GM21360 (cell line): ENCODE data around the gene COL24A1.
"Not testable (repeated sequence)": the region's sequence is repeated elsewhere in the genome, so short reads cannot be mapped to it uniquely, and the experiment has no call there.

Experiments used
- ATAC-seq: cut with Tn5 transposase; IDR thresholded peaks from one replicate; pipeline ENCODE4 v1.9.1; 2021; ENCODE audit warnings: mild to moderate bottlenecking, moderate library complexity; ENCODE audit not compliant: unreplicated experiment

Gene COL24A1

DNA sequence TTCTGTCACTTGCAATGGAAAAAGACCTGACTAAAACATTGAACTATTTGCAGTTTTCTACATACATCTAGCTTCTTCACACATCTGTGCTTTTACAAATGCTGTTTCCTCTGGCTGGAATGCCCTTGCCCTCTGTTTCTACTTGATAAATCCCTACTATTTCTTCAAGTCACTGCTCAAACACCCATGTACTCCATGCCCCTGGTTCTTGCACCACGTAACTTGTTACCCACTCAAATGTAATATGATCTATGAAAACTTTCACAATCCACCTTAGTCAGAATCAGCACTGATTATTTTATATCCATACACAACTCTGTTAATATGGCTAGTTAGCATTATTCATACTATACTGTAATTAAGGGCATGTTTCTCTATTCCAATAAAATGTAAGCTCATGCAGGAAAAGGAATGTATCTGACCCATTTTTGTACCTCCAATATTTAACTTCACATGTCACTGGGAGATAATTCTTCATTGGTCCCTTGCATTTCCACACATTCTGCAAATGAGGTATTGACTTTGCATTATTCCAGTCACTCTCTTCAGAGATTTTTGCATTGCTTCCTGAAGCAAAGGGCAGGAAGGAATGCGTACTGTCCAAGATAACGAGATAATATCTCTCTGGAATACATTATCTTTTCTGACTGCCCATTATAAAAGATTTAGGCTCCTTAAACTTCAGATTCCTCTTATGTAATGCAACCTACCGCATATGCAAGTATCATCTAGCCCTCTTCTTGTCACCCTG lies 158.3 kb downstream of the COL24A1 start:
- no peak for ATAC-seq

DNA sequence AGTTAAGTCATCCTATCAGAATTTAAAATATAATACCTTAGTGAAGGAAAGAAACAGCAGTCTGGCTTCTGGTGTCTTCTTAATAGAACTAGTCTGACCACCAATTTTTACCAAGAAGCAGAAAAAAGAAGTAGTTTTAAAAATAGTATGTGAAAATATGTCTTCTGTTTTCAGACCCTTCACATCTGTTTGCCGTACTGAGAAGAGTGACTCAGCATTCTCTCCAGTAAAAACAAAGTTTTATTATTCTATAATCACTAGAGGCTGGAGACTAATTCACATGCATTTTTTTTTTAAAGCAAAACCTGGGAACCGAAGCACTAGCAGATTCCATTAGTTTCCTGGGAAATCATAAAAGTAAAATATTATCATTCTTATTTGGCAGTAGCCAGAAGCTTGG lies 163.8 kb downstream of the COL24A1 start:
- ATAC-seq, result no peak

DNA sequence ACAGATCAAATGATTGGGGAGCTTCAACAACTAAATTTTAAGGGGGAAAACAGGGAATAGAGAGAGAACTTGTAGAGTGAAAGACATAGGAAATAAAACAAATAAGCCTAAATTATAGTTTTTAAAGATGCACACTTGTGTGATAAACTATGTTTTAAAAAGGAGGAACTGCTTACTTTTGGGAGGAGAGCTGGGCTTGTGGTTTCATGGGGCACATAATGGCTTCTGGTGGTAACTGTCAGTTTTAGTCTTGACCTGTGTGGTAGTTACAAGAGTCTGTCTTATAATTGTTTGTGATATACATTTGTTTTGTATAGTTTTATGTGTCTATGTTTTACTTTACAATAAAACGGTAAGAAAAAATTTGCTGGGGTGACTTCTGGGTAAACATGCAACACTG lies 165.3 kb downstream of the COL24A1 start:
- no peak for ATAC-seq

DNA sequence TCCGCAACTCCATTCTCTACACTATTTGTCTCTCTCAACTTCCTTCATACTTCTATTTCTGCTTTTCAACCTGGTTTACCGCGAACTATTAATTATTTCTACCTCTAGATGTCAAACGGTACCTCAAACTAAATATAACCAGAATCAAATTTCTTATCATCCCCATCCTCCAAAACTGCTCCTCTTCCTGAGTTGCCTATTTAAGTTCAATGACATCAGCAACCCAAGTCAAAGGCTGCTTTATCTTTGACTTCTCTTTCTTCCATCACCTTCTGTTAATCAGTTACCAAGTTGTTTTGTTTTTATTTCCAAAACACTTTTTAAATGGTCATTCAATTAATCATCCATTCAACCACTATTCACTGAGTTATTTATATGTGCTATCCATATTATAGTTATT lies 171.9 kb downstream of the COL24A1 start:
- no peak for ATAC-seq

DNA sequence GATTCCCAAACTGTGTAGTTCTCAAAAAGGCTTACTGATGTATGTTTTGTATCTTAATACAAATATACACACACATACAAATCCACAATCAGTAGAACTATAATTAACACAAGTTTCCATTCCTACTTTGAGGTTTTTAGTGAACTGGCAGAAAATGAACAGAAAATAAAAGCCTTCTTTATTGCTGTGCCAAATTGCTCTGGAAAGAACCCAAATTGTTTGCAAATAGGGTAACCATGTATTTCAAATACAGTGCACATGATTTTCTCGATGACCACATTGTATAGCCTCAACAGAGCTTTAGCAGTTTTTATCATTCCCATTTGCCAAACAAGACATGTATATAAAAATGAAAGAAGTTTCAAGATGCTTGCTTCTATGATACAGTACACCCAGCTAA lies 173.3 kb downstream of the COL24A1 start:
- no peak for ATAC-seq

DNA sequence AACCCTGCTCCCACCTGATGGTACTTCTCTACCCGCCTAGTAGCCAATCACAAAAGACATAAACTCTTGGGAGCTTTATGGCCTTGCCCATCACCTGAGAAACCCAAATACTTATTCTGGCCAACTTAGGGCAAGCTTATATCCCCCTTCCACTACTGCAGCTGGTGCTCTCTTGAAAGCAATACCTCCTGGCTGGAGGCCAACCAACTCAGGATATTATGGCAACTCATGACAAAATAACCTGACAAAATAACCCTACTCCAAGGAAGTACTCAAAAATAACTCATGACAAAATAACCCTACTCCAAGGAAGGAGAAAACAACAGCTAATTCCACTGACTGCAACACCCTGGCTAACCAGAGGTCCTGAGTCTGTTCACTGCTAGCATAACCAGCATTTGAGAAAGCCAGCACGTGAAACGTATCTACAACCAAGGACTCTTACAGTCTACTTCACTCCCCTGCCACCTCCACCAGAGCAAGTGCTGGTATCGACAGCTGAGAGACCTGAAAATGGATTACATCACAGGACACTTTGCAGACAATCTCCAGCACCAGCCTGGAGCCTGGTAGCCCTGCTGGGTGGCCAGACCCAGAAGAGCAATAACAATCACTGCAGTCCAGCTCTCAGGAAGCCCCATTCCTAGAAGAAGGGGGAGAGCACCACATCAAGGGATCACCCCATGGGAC lies 179.9 kb downstream of the COL24A1 start:
- ATAC-seq, result no peak

DNA sequence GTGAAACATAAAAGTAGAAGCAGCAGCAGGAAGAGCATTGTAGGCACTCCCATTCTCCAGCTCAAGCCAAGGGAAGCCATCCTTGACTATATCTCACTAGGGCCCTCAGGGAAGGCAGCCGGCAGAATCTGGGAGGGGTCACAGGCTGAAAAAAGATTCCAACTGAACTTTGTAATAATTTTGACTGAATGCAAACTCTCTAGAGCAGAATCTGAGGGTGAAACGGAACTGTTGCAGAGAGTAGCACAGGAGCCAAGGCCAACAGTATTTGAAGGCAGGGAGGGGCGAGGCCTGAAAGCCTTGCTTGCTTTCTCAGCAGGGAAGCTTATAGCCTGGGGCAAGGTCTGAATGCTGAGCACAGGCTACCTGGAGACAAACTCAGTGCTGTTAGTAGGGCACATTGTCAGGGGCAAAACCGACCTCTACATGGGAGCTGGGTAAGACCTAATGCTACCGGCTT lies 180.6 kb downstream of the COL24A1 start:
- no peak for ATAC-seq

DNA sequence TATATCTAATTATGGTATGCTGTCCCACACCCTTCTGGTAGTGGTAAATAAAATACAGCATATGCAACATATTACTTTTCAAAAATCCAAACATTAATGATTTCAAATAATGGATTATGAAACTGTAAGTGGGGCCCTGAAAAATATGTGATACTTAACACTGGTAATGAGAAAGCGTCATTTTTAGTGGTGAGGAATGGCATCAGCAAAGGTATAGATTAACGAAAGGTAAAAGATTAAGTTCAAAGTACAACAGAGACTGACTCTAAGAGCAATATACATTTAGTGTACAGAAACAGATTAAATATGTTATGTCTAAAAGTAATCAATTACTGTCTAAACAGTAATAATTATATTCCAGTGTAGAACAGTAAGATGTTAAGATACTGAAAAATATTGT lies 194.1 kb downstream of the COL24A1 start:
- no peak for ATAC-seq

DNA sequence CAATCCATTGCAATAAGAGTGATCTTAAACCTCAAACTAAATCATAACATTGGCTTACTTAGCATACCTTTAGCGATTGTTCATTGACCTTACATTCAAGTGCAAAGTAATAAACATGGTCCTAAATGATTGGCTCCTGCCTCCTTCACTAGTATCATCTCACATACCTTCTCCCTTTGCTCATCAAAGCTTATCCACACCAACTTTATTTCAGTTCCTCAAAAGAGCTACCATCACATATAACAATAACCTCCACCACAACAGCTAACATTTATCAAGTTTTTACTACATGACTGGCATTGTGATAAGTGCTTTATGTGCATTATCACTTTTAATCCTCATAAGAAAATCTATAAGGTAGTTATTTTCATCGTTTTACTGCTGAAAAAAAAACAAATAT lies 198.8 kb downstream of the COL24A1 start:
- peak; percentile 79 for ATAC-seq

DNA sequence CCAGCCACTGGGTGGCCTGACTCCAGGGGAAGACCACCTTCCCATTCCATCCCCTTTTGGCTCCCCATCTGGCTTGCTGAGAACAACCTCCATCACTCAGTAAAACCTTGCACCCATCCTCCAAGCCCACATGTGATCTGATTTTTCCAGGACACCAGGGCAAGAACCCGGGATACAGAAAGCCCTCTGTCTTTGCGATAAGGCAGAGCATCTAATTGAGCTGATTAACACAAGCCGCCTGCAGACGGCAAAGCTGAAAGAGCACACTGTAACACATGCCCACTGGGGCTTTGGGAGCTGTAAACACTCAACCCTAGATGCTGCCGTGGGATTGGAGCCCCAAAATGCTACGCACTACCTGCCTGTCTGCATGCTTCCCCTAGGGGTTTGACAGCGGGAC lies 201.4 kb downstream of the COL24A1 start:
- ATAC-seq, result not testable (repeated sequence)

DNA sequence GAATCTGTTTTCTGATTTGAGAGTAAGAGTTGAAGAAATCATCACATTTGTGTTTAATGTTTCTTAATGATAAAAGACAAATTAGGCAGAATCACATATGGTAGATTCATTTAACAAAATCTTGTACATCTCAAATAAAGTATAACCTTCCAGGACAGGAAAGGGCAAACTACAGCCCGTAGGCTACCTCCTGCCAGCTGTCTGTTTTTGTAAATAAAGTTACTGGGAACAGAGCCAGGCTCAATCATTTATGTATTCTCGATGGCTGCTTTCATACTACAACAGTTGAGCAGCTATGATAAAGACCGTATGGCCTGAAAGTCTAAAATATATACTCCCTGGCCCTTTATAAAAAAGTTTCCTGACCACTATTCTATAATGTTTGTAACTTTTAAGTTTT lies 204.1 kb downstream of the COL24A1 start:
- ATAC-seq, result no peak

DNA sequence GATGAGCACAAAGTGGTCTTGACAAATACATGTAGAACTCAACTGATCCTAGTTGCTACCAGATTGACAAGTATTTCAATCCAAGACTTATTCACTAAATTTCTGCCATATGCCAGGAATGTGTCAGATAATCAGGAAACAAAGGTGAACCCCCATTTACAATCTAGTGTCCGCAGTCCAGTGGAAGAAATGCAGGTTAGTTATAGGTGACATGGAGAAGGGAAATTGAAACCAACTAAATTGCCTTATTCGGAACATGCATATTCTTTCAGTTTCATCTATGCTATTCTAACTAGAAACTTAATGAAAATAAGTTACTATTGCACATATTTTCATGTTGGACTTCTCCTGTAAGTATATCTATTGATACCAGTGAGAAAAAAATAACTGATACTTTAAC lies 209.4 kb downstream of the COL24A1 start:
- no peak for ATAC-seq

DNA sequence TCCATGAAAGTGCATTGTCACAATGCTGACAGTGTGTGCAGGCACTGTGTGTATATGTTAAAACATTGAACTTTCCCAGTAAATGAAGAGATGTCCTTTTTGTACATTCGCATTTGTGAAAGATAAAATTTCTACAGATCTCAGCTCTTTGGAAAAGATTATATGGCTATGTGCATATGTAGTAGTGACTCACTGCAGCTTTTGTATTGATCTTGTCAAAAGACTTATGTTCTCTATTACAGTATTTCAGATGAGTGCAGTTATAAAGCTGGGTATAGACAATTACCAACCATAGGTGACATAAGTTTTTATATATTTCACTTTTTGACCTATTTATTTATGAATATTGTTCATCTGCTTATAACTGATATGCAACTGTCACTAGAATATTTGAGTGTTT lies 212.6 kb downstream of the COL24A1 start:
- ATAC-seq, result no peak

DNA sequence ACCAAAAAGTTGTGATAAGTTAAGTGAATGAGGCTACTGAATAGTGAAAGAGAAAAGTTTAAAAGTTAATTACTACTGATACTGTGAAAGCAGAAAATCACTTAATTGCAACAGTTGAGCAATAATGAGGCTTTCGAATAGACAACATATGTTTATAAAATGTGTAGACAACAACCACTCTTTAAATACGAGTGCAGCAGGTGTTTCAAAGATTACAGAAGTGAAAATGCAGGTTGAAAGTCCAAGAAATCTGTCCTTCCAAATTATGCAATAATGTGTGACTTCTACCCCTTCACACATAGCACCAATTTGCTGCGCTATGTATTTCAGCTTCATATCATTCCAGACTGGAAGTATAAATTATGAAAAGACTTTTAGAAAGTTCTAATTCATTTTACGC lies 213.0 kb downstream of the COL24A1 start:
- ATAC-seq, result no peak

DNA sequence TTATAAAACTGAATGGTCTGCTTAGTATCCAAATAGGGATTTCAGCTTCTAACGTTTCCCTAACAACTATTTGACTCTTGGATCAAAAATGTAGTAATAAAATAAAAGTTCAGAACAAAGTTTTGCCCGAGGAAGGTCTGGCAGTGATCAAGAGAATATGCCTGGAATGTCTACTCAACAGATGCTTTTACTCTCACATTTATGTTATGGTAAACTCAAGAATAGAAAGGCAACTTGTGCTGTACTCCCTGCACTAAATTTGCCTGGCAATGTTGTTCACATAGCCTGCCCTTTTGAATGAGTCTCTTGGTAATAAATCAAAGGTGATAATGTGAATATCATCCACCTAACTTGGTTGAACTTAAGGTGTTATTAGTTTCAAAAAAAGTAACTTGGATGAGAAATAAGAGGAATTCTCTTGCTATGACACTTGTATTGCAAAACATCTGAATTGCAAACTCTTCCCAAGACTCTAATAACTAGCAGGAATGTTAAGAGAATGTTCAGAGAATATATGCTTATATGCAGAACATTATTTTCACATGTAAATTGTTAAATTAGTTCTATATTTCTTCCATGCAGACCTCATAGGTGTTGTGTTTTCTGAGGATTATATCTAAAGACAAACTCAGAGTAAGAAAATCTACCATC lies 215.8 kb downstream of the COL24A1 start:
- no peak for ATAC-seq

DNA sequence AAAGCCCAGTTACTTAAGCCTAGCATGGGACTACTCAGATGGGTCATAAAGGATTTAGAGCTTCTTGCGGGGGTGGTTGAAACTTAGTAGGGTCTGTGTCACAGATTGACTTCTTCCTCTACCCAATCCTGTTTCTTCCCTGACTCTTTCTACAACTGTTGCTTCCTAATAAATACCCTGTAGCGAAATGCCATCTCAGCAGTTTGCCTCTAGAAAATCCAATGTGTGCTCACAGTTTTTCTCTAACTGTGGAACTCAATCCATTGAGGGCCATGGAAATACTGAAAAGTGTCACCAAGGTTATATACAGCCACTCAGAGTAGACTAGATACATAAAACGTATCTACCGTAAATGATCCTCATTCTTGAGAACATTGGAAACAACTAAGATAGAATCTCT lies 217.7 kb downstream of the COL24A1 start:
- no peak for ATAC-seq

DNA sequence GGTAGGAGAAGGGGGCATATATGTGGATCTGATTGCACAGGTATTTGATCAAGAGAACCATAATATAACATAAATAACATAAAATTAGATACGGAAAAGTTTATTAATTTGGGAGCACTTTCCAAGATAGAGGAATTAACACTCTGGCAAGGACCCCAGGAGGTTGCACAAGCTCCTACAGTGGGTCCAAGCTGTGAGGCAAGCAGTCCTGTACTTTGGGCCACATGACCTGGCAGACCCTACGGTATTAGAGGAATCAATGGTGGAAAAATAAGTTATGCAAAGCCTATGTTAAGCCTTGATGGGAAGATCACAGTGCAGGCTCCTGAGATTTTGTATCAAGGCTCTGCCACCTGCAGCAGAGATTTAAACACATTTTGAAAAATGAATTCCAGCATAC lies 220.1 kb downstream of the COL24A1 start:
- no peak for ATAC-seq

DNA sequence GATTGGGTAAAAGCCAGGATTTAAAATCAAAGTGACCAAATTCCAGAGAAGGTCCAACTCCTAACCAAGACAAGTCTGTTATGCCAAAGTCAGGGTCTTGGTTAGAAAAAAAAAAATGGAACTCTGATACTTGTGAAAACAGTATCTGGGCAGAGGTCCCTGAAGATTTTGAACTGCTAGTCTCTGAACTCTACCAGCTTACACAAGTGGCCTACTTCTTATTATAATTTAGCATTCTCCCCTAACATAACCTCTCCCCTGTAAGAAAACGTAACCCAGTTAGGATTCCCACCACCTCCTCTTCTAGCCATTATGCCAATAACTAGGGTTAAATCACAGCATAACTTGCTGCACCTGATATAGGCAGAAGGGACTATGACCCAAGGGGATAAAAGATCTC lies 220.5 kb downstream of the COL24A1 start:
- ATAC-seq, result no peak

DNA sequence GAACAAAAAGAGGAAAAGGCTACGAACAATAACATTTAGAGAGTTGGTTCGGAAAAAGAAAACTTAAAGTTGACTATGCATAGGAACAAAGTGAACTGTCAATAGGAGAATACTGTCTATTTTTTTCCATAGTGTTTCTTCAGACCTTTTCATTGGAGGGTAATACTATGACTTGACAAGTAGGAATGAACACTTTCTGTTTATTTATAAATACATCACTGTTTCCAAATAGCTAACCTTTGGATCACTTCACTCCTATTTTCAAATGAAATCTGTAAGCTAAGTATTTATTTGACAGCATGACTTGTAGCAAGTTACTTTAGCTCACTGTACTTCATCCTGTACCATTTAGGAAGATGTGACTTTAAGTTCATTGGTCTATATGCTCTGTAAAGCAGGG lies 221.3 kb downstream of the COL24A1 start:
- ATAC-seq, result no peak

DNA sequence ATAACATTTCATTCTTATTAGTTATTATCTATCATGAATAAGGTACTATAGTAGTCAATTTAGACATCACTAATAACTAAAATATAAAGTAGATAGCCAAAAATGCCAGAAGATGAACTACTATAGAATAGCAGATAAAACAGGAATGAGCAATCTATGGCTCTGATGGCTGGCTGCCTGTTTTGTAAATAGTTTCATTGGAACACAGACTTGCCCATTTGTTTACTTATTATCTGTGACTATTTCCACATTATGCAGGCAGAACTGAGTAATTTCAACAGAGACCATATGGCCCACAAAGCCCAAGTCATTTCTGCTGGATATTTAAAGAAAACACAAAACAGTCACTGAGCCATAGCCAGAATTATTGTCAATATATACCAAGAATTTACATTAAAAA lies 222.1 kb downstream of the COL24A1 start:
- ATAC-seq, result no peak

DNA sequence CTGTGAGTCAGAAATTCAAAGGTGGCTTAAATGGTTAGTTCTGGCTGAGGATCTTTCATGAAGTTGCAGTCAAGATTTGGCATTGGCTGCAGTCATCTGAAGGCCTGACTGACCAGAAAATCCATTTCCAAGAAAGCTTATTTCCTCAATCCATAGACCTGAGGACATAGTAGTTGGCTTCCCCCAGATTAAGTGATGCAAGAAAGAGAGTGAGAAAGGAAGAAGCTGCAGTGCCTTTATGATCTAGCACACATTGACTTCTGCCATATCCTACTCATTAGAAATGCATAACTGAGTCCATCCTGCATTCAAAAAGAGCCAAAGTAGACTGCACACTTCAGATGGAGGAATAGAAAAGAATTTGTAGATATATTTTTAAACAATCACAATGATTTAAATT lies 222.6 kb downstream of the COL24A1 start:
- ATAC-seq, result no peak

DNA sequence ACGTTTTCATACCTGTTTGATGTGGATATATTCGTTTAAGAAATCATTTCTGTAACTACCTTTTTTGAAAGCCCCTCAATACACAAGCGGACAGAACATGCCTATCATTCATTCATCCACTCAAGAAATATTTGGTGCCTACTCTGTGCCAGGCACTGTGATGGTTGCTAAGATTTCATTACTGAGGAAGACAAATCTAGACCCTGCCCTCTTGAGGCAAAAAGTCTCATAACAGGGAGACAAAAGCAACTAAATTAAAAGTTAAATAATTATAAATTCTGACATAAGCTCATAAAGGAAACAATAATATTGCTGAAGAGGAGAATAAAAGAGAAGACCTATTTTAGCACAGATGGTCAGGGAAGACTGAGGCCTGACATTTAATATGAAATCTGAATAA lies 244.8 kb downstream of the COL24A1 start:
- no peak for ATAC-seq
